GM19395 (cell line): ENCODE results near the gene NPFFR1.

Source experiments
- ATAC-seq: cut with Tn5 transposase; IDR thresholded peaks from one replicate; pipeline ENCODE4 v1.9.1; 2021; ENCODE audit warnings: mild to moderate bottlenecking, moderate library complexity; ENCODE audit not compliant: unreplicated experiment

NPFFR1 gene

DNA sequence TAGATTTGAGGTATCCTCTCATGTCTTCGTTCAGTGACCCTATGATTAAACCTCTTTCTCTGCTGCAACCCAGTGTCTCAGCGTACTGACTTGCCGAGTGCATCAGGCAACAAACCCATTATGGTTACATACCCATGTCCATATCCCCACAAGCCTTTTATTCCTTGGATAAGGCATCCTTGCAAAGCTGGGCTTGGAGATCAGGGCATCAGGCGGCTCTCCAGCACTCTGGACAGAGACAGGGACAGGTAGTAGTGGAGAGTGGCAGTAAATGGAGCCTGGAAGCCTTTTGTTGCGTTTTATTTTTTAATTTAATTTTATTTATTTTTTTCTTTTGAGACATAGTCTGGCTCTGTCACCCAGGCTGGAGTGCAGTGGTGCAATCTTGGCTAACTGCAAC is 32.0 kb upstream of the NPFFR1 start:
- ATAC-seq, result no peak

DNA sequence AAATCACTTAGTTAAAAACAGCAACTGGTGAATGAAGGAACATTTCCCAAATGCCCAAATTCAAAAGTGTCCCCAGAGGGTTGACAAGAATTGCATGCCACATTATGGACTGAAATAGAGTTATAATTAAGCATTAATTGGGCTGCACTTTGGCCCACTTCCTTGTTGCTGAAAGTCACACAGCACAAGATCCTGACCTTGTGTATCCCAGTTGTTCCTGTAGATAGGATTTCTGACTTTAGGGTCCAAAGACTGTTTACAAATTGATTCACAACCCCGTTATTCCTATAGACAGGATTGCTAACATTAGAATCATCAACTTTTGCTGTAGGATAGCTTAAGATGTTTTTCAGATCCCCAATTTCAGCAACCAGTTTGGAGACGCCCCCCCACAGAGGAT is 31.5 kb upstream of the NPFFR1 start:
- no peak for ATAC-seq

DNA sequence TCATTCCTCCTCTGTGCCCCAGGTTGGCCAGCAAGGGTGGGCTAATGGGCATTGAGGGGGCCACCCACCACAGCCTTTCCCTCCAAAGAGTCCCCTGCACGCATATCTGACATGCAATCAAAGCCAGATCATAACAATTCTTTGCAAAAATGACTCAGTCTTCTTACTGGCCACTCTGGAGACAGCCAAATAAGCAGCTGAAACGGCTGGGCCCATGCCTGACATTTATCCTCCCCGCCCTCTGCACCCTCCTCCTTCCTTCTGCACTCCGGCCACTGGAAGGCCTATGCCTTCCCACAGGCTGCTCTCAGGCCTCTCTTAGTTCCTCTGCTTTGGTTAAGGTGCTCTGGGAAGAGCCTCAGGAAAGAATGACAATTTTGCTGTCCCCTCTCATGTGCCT is 29.2 kb upstream of the NPFFR1 start:
- ATAC-seq, result no peak

DNA sequence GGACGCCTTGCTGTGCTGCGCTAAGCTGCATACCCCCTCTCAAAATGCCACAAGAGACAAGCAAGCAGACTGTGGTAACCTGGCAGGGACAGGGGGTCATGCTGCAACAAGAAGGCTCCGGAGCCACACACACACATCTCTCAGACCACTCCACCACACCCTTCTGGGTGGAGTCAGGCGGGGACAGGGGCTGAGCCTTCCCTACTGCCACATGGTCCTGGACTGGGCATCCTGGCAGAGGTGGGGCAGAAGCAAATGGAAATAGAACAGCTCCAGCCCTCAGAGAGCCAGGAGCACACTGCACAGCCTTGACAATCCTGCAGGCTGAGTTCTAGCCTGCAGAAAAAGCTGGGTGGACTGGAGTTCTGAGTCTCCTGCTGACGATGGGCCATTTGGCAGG is 28.4 kb upstream of the NPFFR1 start:
- no peak for ATAC-seq

DNA sequence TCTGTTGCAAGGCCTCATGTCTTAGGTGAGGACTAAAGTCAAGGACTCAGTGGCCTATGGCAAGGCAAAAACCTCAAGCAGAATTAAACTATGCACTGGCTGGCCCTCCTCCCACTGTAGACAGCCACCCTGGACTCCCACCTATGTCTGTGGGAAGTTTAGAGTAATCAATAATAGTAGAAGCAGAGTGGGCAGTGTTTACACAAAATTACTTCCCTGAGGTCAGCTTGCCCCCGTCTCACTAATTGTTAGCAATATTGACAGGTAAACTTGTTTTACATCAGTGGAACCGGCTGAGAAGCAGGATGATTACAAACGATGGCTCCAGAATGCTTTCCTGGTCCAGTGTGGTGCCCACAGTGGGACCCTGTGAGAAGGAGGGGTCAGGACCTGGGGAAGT is 27.9 kb upstream of the NPFFR1 start:
- ATAC-seq, result no peak

DNA sequence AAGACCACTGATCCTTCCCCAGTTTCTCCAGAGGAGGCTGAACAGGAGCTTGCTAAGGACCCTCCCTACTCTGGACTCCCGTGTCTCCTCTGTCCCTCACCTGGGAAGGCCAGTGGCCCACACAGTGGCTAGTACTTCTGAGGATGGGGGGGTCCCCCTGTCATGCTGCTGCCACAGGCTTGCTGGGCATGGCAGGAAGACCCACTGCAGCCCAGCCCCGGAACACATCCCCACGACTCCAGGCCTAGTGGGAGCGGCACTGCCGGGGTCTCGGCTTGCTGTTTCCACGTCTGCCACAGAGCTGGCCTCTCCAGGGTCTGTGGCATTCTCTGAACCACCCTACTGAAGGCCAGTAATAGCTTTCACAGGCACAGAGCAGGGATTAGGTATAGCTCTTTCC is 25.9 kb upstream of the NPFFR1 start:
- no peak for ATAC-seq

DNA sequence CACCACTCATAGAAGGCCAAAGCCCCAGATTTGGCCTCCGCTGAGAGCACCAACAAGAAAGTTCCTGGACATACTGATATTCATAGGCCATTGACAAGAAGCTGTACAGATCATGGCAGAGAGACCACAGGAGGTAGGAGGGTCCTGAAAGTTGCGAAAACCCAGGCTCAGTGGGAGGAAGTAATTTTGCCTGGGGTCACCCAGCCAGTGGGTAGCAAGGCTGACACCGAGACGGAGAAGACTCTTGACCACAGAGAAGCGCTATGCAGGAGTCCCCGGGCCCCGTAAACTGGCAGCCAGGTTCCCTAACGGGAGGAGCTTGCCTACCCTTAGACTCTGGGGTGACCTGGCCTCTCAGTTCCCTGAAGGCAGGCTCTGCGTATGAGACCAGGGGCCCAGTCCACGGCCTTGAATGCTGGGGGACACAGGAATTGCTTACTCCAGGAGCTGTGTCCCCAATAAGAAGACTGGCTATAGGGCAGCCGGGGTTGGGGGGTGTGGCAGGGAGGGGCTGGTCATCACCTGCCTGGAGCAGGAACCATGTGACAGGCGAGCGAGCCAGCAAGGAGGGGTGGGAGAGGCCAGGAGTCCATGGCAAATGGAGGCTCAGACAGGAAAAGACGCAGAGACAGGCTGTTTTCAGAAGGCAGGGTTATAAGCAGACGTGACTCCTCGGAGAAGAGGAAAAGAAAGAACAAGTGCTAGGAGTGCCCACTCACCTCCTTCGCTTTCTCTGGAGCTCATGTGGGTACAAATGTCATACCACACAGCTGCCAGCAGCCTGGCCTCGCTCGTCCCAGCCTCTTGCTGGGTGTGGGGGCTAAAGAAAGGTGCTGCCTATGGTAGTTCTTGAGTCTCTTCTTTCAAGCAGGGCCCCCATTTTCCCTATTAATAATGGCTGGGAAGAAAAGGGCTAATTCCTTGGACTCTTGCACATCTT is 24.6 kb upstream of the NPFFR1 start:
- ATAC-seq, result no peak

DNA sequence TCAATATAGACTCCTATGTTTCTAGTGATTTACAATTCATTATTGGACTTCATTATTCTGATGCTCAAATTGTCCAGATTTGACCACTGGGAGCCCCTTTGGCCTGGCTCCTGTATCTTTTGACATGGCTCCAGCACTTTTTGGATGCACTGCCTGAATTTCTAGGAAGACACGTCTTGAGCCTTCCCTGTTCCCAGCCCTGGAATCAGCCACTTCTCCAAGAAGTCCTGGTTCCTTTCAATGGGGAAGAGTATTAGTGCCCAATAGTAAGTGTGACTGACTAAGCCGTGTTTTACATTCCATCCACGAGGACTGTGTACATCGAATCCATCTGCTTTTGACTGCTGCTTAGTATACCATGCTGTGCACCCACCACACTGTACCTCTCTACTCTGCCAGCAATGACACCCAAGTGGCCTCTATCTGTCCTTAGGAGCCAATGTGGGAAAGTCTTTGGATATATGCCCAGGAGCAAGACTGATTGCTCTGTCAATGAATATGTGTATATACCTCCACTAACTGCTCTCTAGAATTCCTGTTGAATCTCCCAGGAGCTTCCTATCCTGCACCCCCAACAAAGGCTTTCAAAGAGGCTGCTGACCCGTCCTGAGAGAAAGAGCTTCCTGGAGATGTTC is 23.2 kb upstream of the NPFFR1 start:
- ATAC-seq, result no peak

DNA sequence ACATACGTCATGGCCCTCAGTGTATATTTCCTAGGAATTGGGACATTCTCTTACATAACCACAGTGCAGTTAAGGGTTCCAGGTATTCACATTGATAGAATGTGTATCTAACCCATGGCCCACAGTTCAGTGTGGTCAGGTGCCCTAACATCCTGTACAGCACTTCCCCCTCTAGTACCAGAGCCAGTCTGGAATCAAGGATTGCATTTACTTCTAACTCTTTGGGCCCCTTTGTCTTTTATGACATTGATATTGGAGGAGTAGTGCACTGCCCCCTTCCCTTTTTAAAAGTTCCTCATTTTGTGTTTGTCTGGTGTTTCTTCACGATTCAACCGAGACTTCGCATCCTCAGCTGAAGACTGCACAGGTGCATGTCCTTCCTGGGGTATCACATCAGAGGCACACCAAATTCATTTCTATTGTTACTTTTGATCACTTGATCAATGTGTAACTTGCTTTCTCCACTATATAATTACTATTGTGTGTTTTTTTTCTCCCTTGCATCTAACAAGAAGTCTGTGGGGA is 22.4 kb upstream of the NPFFR1 start:
- ATAC-seq, result no peak

DNA sequence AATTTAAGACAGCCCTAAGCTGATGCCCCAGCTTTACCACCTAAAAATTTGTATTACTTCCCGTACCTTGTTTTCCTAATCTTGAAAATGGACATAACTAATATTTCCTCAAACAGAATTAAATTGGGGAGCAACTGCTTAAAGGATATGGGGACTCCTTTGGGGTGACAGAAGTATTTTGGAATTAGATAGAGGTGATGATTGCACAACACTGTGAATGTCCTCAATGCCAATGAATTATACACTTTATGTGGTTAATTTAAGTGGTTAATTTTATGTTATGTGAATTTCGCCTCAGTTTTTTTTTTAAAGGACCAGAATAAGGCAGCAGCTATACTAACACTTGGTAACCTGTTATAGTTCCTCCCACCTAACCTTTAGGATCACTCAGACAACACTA is 19.9 kb upstream of the NPFFR1 start:
- no peak for ATAC-seq

DNA sequence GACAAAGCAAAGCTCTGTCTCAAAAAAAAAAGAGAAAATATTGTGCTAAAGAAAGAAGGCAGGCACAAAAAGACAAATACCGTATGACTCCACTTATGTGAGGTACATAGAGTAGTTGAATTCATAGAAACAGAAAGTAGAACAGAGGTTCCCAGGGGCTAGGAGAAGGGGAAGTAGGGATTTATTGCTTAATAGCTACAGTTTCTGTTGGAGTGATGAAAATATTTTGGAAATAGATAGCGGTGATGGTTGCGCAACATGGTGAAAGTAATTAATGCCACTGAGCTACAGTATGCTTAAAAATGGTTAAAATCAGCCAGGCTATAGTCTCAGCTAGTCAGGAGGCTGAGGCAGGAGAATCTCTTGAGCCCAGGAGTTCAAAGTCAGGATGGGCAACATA is 18.5 kb upstream of the NPFFR1 start:
- no peak for ATAC-seq

DNA sequence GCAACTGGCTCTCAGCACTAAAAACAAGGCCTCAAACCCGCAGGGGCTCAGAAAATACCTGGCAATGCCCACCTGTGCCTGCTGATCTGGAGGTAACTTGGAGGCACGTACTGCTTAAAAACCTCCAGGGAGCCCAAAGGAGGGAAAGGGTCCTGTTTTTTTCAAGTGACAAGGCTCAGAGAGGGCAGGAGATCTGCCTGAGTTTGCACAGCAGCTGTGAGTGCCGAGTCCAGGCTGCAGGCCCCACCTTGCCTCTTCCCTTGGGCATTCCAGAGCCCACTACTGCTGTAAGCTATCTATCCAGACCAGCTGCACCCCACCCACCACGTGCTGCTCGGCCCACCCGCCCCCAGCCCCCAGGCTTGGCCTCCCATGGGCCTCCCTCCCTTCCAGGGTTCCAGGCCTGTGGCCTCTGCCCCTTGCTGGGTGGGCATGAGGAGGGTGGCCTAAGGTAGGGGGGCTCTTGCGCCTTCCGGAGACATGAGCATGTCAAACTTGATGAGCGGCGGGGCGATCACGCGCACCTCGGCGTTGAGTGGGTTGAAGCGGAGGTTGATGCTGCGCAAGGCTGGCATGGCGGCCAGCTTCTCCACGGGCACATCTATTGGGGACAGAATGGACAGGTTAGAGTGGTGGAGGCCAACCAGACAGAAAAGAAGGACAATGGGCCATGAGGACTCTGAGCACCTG is 17.2 kb upstream of the NPFFR1 start:
- no peak for ATAC-seq

DNA sequence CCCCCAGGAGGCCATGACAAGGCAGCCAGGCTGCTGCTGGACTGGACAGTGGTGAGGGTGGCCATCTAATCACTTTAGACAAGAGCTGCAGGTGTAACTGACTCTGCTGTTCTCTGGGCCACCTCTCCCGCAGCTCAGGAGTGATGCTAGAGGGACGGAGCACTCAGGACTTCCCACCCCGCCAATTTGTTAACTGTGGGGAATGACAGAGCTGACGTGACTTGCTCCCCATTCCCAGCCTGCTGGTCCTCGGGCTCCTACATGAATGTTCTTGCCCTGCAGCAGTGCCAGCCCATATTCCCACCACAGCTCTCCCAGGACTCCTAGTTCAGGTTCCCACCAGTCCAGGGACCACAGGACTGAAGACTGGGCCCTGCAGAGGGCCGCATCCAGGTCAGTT is 16.7 kb upstream of the NPFFR1 start:
- no peak for ATAC-seq

DNA sequence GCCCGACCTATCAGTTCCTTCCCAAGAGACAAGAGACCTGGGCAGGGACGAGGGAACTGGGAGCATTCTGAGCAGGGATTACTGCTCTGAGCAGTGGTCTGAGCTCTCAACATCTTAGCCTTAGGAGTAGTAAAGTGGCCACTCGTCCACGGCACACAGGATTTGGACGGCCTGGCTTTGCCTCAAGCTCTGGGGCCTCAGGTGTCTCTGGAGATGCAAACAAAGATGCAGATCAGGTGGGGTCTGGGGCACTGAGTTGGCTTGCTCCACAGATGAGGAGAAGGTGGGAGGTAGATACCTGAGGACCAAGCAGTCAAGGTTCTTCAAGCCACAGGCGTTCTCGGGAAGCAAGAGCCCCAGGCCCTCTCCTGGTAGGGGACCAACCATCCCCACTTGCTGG is 16.1 kb upstream of the NPFFR1 start:
- no peak for ATAC-seq

DNA sequence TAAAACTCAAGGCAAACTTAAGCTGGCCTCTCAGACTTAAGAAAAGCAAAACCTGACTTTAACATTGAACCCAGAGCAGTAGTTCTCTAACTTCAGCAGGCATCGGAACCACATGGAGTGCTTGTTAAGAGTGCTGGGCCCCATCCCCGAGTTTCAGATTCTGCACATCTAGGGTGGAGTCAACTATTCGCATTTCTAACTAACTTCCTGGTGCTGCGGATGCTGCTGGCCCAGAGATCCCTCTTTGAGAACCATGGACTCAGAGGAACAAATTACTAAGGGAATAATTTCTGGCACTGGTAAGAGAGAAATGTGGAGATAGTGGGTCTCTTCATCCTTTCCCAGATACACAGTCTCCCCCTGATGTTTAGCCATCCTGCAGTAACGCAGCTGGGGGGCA is 14.6 kb upstream of the NPFFR1 start:
- ATAC-seq, result no peak

DNA sequence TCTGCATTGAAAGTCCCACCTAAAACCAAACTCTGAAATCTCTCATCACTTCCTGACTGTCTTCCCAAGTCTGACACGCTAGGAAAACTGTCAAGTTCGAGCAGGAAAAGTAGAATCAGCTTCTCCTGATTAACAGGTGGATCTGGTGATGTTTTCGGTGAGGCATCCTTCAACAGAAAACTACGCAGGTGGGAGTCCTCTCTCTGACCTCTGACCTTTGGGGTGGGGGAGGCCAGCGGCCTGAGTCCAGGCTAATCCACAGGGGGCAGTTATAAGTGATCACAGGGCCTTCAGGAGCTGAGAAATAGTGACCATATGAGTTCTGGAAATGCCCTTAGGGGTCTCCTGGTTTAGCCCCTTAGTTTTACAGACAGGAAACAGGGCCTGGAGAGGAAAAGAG is 13.4 kb upstream of the NPFFR1 start:
- no peak for ATAC-seq

DNA sequence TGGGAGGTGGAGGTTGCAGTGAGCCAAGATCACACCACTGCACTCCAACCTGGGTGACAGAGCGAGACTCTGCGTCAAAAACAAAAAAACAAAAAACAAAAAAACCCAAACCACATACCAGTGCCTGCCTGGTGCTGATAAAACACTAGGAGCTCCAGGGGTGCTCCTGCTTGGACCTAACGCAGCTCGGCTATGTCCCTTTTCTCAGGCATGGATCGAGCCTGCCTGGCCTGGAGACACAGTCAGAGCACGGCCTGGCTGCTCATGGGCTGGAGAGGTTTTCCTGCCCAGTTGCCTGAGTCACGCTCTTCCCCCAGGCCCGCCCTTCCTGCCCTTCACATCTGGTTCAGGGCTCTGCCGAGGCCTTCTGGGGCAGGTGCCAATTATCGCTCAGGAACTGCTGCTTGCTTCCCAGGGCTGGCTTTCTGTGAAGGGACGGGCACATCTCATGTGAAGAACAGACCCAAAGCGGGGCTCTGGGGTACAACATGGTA is 12.6 kb upstream of the NPFFR1 start:
- ATAC-seq, result no peak

DNA sequence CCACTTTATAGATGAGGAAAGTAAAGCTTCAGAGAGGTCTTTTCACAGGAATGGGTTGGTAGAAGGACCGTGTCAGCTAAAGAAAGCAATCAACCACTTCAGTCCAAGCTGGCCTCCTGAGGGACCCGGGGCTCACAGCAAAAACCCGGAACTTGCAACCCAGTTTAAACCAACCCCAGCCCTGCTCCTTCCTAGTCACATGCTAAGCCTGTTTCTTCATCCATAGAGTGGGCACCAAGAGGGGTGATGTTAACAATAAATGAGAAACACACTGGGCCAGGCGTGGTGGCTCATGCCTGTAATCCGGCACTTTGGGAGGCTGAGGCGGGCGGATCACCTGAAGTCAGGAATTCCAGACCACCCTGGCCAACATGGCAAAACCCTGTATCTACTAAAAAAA is 12.1 kb upstream of the NPFFR1 start:
- ATAC-seq, result no peak

DNA sequence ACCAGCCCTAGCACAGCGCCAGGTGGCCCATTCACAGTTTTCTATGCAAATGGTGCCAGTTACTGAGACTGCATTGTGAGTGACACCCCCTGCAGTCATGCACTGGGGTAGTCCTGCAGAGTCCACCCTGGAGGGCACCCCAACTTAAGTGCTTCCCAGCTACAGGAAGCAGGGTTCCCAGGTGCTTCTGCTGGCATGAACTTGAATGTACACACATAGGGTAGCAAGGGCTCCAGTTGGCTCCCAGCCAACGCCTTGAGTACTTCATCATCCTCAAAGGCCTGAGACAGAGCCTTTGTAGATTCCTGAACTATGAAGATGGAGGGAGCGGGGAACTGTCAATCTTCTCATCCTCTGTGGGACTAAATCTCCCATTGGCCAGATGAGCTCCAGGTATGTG is 11.5 kb upstream of the NPFFR1 start:
- no peak for ATAC-seq

DNA sequence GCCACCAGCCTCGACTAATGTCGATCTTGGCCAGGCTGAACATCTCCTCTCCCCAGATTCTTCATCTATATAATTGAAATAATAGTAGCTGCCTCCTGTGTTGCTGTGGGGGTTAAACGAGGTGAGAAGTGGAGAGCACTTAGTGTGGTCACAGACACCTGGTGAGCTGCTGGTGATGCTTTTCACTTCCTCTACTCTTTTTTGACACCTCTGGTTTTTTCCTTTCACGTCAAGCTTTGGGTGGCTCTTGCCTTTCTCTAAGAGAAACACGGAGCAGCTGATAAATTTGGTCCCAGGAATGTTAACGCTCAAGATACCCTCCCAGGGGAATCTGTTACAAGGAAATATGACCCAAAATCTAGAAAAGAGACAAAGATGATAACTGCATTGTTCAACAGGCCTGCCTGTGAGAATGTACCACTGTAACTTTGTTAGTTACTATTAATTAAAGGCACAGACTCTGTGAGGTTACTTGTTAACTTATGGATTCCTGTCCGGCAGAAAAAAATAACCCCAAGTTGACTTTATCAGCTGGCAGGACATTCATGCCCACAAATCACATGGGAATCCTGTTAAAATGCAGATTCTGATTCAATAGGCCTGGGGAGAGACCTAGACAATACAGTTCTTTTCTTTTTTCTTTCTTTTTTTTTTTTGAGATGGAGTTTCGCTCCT is 9.5 kb upstream of the NPFFR1 start:
- ATAC-seq, result peak; percentile 91

DNA sequence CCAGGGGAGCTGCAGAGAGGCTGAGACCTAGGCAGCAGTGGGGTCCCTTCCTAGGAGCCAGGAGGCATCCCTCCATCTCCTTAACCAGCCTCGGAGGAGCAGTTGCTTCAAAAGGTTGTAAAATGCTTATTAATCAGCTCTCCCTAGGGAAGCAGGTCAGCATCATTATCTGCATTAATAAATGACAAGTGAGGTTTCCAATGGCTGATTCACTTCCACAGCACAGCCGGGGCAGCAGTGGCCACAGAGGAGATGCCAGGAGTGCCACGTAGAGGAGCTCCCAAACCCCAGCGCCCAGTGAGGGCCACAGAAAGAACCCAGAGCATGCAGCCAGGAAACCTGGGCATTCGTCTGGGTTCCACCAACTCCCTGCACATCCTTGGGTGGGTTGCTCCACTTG is 8.2 kb upstream of the NPFFR1 start:
- no peak for ATAC-seq
